ENCODE results near the gene KCNF1. TPM values are rescaled to one million over a fixed set of nuclear protein-coding genes. Genes with fewer than 3 reads are reported as not detected.

KCNF1 gene
- total RNA-seq, 4 donors from 2014 or later: not detected

DNA sequence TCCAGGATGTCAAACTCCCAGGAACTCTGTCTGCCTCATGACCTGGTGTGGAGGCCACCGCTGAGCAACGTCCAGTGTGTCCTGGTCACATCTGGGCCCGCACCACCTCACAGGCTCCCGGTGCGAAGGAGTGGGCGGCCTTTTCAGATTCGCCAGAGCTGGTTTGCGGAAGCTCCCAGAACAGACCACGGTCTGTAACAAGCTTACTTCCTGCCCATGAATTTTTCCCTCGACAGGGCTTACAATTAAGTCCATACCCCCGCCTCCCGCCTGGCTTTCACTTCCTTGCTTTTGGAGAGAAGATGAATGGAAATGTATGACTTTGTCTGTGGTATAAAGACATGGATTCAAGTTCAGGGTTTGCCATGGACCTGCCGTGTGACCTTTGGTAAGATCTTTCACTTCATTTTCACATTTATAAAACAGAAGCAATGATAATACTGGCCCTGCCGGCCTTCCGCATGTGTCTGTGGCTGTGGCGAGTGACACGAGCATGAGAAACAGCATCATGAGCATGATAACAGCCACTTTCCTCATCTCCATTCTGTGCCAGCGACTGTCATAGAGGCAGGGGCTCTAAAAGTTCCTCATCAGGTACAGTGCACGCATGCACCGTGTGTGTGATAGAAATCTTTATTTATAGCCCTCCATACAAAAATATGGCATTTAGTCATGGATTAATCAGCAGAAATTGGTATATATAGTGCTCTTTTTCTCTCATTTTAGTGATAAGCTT is 31.0 kb upstream of the KCNF1 start:
- peak in 1 of 2 donors; percentile 31 for DNase-seq (ENCODE audit: low spot score in 2 of 2)
- TF ChIP-seq POLR2AphosphoS5 (IDR thresholded peaks at IDR 0.05) (no peak), POLR2A (IDR thresholded peaks at IDR 0.05) (no peak), EP300 (IDR thresholded peaks at IDR 0.05) (no peak)
- TF ChIP-seq, protein P1, sequence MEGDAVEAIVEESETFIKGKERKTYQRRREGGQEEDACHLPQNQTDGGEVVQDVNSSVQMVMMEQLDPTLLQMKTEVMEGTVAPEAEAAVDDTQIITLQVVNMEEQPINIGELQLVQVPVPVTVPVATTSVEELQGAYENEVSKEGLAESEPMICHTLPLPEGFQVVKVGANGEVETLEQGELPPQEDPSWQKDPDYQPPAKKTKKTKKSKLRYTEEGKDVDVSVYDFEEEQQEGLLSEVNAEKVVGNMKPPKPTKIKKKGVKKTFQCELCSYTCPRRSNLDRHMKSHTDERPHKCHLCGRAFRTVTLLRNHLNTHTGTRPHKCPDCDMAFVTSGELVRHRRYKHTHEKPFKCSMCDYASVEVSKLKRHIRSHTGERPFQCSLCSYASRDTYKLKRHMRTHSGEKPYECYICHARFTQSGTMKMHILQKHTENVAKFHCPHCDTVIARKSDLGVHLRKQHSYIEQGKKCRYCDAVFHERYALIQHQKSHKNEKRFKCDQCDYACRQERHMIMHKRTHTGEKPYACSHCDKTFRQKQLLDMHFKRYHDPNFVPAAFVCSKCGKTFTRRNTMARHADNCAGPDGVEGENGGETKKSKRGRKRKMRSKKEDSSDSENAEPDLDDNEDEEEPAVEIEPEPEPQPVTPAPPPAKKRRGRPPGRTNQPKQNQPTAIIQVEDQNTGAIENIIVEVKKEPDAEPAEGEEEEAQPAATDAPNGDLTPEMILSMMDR (IDR thresholded peaks at IDR 0.05): no peak
- Histone ChIP-seq H3K4me1 (no peaks in the 10 kb centered on the region), H3K36me3 (no peaks in the 10 kb centered on the region), H3K27ac (no peak overlapping the region), H3K27me3 (peaks cover 6% of the 10 kb centered on the region), H3K4me3 (no peak overlapping the region), H3K9me3 (no peaks in the 10 kb centered on the region)
- WGBS: 84% methylated on average over 19 of the region's 20 CpGs

DNA sequence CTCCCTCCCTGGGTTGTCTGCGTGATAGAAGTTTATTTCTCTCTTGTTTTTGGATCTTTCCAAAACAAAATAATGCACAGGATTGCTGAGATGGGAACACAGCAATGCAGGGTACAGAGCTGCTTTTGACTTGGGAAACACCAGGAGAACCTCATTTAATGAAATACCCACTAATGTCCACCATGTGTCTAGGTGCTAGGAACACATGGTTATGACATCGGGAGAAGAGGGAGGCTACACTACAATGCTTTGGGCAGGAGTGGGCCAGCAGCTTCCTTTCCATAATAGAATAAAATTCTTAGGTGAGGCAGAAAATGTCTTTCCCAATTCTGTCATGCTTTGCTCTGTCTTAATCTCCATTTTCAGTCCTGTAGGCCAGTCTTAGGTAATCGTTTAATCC is 29.2 kb upstream of the KCNF1 start:
- Histone ChIP-seq H3K27me3 (peaks cover 10% of the 10 kb centered on the region), H3K9me3 (no peaks in the 10 kb centered on the region), H3K36me3 (no peaks in the 10 kb centered on the region), H3K27ac (no peak overlapping the region), H3K4me3 (no peak overlapping the region), H3K4me1 (no peaks in the 10 kb centered on the region)
- no peak for DNase-seq (ENCODE audit: low spot score in 2 of 2)
- TF ChIP-seq EP300 (IDR thresholded peaks at IDR 0.05) (no peak), POLR2A (IDR thresholded peaks at IDR 0.05) (no peak), POLR2AphosphoS5 (IDR thresholded peaks at IDR 0.05) (no peak)
- TF ChIP-seq, protein P1 (IDR thresholded peaks at IDR 0.05): no peak
- 91% methylated on average over 3 of the region's 3 CpGs for WGBS

DNA sequence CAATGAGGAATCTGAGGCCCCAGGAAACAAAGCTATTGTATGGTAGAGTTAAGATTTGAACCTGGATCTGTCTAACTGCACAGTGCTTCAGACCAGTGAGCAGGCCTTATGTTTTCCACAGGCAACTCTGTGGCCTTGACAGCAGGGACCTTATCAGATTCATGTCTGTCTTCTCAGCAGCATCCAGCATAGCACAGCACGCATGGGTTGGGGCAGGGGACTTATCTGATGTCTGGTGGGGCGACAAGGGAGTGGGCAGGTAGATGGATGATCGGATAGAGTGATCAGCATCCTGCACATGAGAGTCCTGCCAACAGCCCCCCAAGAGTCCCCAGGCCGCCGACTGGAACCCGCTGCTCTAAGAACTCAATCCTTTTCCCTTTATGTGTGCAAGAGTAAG is 28.7 kb upstream of the KCNF1 start:
- Histone ChIP-seq H3K9me3 (no peaks in the 10 kb centered on the region), H3K4me3 (no peak overlapping the region), H3K36me3 (no peaks in the 10 kb centered on the region), H3K27me3 (peaks cover 10% of the 10 kb centered on the region), H3K4me1 (no peaks in the 10 kb centered on the region), H3K27ac (no peak overlapping the region)
- TF ChIP-seq POLR2A (IDR thresholded peaks at IDR 0.05): no peak
- no peak for TF ChIP-seq EP300 (IDR thresholded peaks at IDR 0.05)
- TF ChIP-seq POLR2AphosphoS5 (IDR thresholded peaks at IDR 0.05): no peak
- TF ChIP-seq, protein P1 (IDR thresholded peaks at IDR 0.05): no peak
- WGBS: 85% methylated on average over 6 of the region's 6 CpGs
- peak; percentile 13 to 40 for DNase-seq (ENCODE audit: low spot score in 2 of 2)

DNA sequence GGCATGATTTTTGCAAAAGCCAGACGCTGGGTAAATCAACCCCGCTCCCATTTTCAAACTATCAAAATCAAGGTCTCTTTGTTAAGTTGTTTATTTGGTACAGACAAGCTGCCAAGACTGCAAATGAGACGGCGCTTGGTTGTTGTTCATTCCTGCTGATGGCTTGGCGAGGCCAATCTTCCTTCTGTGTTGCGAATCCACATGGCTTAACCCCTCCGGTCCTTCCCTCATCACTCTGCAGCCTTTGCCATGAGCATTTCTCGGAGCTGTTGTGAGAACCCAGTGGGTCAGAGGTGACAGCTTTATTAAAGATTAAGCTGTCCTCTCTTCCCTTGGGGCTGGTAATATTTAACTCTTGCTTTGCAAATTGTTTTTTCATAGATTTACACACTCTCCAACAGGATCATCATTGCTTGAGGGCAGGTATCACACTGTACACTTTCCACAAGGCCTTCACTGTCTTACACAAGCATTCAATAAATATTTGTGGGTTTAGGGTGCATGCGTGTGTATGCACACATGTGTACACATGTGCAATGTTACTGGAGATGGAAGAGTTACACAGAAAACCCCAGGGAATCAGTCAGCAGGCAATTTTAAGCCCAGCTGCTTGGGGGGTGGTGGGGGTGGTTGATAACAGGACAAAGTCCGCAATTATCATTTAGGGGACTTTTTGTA is 27.8 kb upstream of the KCNF1 start:
- Histone ChIP-seq H3K4me3 (no peak overlapping the region), H3K9me3 (no peaks in the 10 kb centered on the region), H3K36me3 (no peaks in the 10 kb centered on the region), H3K27me3 (peaks cover 4% of the 10 kb centered on the region), H3K4me1 (no peaks in the 10 kb centered on the region), H3K27ac (no peak overlapping the region)
- DNase-seq (ENCODE audit: low spot score in 2 of 2): peak; percentile 3 to 21
- TF ChIP-seq POLR2AphosphoS5 (IDR thresholded peaks at IDR 0.05): no peak
- no peak for TF ChIP-seq POLR2A (IDR thresholded peaks at IDR 0.05)
- TF ChIP-seq, protein P1 (IDR thresholded peaks at IDR 0.05): no peak
- no peak for TF ChIP-seq EP300 (IDR thresholded peaks at IDR 0.05)
- WGBS: 75% methylated on average over 10 of the region's 10 CpGs

DNA sequence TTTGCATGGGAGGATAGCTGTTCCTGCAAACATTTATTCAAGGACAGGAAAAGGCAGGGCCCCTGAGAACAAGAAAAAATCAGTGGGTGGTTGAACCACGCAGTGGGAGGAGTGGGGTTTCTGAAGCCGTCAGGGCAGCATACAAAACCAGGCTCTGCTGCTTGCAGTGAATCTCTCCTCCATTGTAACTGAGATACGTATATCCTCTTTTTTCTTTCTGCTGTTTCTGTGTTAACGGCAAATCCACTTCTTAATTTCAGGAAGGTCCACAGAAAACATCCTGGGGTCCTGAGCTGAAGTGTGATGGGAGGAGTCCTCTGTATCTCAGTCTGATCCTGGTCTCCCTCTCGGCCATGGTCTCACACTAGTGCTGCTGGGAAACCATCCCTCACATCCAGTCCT is 27.2 kb upstream of the KCNF1 start:
- TF ChIP-seq, protein P1 (IDR thresholded peaks at IDR 0.05): no peak
- no peak for TF ChIP-seq POLR2AphosphoS5 (IDR thresholded peaks at IDR 0.05)
- TF ChIP-seq EP300 (IDR thresholded peaks at IDR 0.05): no peak
- TF ChIP-seq POLR2A (IDR thresholded peaks at IDR 0.05): no peak
- Histone ChIP-seq H3K27me3 (peaks cover 4% of the 10 kb centered on the region), H3K27ac (no peak overlapping the region), H3K4me3 (no peak overlapping the region), H3K9me3 (no peaks in the 10 kb centered on the region), H3K4me1 (no peaks in the 10 kb centered on the region), H3K36me3 (no peaks in the 10 kb centered on the region)
- peak; percentile 17 to 38 for DNase-seq (ENCODE audit: low spot score in 2 of 2)
- 55% methylated on average over 5 of the region's 5 CpGs for WGBS
